ENCODE data around the gene TACSTD2.
"Not testable (repeated sequence)": the region's sequence is repeated elsewhere in the genome, so short reads cannot be mapped to it uniquely, and the experiment has no call there.

Gene TACSTD2, protein sequence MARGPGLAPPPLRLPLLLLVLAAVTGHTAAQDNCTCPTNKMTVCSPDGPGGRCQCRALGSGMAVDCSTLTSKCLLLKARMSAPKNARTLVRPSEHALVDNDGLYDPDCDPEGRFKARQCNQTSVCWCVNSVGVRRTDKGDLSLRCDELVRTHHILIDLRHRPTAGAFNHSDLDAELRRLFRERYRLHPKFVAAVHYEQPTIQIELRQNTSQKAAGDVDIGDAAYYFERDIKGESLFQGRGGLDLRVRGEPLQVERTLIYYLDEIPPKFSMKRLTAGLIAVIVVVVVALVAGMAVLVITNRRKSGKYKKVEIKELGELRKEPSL

DNA sequence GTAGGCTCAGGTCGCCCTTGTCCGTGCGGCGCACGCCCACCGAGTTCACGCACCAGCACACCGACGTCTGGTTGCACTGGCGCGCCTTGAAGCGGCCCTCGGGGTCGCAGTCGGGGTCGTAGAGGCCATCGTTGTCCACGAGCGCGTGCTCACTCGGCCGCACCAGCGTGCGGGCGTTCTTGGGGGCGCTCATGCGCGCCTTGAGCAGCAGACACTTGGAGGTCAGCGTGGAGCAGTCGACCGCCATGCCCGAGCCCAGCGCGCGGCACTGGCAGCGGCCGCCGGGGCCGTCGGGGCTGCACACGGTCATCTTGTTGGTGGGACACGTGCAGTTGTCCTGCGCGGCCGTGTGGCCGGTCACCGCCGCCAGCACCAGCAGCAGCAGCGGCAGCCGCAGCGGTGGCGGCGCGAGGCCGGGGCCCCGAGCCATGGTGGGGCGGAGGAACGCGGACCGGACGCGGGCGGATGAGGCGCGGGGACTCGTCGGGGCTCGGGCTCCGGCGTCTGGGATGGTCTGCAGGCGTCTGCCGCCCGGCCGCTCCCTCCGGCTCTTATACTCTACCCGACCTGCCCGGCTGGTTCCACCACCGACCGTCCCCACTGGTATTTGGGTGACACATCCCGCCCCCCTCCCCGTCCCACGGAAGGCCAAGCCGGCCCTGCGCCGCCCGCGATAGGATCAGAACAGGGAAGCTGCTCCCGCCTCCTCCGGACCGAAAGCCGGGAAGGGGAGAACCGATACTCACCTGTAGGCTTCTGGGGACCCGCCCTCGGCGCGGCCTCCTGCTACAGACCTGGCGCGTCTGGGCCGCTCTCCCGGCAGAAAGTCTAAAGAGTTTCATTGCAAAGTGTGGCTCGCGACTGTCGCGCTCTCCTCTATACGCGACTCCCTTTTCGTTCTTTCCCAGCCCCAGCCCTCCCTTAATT lies at the start of gene TACSTD2:
Gene TACSTD2, minus strand, starts transcription at position 526 of the 927 bp plus-strand sequence. Its CDS starts 96 bp downstream, at position 430.
- no peak for DNase-seq

DNA sequence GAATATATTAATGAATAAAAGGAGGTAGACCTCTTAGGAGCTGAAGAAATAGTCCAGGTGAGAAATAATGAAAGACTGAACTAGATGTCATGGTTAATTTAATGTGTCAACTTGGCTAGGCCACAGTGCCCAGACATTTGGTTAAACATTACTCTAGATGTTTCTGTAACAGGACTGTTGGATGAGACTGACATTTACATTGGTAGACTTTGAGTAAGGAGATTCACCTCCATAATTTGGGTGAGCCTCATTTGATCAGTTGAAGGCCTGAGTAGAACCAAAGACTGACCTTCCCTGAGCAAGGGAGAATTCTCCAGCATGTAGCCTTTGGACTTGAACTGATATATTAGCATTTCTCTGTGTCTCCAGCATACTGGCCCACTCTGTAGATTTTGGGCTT lies 49.2 kb upstream of the TACSTD2 start:
- DNase-seq = no peak

DNA sequence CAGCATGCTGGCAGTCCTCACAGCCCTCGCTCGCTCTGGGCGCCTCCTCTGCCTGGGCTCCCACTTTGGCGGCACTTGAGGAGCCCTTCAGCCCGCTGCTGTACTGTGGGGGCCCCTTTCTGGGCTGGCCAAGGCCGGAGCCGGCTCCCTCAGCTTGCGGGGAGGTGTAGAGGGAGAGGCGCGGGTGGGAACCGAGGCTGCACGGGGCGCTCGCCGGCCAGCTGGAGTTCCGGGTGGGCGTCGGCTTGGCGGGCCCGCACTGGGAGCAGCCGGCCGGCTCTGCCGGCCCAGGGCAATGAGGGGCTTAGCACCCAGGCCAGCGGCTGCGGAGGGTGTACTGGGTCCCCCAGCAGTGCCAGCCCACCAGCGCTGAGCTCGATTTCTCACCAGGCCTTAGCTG lies 46.2 kb upstream of the TACSTD2 start:
- DNase-seq = not testable (repeated sequence)

DNA sequence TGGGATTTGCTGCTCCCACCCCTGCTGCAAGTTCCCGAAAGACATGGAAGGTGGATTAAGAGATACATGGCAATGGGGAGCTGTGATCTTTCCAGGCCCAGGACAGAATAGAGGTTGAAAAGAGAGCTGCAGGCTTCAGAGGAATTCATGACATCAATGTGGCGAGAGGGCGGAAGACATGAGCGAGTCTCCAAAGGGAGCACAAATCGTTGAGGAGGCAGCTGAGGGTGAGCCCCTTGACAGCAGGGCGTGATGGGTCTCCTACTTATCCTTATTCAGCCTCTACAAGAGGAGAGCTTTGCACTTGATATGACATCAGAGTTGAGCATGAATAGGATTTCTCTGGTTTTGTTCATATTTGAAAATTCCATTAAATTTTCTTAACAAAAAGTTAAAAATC lies 45.5 kb upstream of the TACSTD2 start:
- DNase-seq = no peak

DNA sequence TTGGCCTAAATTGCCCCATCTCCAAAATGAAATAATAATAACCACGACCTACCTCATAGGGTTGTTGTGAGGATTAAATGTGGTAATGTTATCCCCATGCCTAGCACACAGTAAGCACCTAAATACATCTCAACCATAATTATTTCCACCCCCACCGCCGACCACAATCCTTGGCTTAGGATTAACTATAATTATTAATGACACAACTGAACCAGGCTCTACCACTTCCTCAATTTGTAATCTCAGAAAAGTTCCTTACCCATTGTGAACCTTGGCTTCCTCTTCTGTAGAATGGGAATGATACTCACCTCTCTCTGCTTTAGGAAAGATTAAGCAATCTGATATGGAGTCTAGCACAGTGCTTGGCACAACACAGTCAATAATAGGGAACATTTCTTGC lies 44.3 kb upstream of the TACSTD2 start:
- no peak for DNase-seq

DNA sequence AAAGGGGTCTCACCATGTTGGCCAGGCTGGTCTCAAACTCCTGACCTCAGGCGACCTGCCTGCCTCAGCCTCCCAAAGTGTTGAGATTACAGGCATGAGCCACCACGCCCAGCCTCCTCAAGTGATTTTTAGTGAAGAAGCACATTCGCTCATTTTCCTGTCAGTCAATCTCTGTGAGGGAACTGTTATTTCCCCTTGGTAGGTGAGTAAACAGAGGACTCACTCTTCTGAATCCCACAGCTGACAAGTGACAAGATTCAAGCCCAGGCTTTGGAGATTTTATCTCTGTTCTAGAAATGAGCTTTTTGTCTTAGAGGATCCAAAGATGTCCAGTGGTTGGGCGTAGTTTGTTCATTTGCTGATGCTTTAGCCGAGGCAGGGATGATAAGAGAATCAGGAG lies 43.9 kb upstream of the TACSTD2 start:
- DNase-seq = no peak

DNA sequence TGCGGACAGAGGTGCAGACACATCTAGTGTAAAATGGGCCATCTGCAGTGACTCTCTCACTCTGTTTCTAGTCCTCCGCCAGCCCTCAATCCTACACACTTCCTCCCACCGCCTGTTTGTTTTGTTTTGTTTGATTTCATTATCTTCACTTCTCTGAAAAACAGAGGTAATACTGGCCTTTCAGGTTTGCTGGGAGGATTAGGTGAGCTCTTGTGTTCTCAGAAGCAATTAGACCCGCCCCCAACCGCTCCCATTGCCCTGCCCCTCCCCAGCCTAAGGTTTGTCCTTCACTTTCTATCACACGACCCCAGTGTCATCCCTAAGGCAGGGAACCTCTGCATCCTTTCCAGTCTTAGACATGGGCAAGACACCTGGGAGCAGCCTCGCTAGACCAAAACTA lies 43.2 kb upstream of the TACSTD2 start:
- peak; percentile 28 for DNase-seq

DNA sequence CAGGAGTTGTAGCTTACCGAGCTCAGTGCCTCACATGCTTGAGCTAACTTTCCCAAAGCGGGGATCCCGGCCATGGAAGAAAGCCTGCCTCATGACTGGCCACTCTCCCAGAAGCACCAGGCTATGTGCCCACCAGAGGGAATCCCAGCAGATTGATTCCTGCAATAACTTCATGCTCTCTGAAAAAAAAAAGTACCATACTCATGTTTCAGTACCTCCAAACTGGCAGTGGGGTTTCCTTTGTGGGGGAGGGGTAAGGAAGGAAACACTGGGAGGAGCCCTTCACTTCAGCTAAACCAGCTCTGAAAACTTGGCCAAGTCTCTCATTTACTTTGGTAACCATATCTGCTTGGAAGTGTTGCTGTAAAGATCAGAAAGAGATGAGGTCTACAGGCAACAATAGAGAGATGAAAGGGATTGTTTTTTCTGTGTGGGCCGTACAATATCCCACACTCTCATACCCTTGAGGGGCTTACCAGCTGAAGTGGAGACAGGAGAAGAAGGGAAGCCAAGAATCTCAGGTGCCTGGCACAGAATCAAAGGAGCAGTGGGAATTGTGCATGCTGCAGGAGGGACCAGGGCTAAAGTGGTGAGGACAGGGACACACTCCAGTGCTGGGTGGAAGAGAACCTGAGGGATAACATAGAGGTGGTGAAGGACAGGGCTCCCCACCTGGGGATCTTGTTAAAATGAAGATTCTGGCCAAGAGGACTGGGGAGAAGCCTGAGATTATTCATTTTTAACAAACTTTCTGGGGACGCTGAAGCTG lies 42.4 kb upstream of the TACSTD2 start:
- no peak for DNase-seq

DNA sequence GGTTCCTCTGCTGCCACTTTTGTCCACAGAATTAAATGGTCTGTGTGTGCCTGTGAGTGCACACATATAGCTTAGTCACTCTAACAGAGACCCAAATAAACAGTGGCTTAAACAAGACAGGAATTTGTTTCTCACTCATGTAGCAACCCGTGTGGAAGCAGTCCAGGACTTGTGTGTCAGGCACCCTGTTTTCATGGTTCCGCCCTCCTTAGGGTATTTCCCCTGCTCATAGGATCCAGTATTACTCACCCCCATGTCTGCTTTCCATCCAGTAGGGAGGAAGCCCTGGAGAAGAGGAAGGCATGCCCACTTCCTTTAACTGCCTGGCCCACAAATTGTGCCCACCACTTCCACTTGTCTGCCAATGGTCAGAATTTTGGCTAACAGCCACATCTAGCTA lies 41.3 kb upstream of the TACSTD2 start:
- DNase-seq = no peak

DNA sequence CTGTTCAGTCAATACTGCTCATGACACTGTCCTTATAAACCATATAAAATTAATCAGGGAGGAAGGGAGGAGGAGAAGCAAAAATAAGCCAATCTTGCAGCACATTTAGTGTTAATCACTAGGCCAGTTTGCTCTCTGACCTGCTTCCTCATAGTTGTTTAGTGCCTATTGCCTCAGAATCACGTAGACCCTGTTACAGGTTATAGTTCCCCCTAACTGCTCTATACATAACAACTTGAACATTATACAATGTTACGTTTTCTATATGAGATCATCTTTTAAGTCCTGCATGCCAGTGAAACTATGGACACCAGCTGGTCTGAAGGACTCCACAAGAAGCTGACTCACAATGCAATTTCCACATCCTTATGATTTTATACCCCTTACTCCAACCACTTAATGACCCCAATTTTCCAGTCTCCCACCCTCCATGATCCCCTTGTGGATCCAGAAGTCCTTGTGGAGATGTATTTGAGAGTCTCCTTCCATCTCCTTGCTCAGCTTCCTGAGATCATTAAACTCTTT lies 34.9 kb upstream of the TACSTD2 start:
- no peak for DNase-seq

DNA sequence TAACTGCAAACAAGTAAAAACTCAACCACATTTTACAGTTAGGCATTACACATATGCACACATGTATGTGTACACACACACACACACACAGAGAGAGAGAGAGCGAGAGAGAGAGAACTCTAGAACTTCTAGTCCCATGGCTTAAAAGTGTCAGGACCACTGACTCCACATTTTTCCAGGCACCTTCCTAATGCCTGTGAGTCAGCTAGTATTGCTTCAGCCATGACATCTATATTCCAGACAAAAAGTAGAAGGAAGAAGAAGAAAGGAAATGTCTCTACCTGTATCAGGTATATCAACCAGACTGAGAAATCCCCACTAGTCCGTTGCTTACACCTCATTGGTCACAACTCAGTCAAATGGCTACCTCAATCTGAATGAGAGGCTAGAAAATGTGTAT lies 31.9 kb upstream of the TACSTD2 start:
- DNase-seq = no peak

DNA sequence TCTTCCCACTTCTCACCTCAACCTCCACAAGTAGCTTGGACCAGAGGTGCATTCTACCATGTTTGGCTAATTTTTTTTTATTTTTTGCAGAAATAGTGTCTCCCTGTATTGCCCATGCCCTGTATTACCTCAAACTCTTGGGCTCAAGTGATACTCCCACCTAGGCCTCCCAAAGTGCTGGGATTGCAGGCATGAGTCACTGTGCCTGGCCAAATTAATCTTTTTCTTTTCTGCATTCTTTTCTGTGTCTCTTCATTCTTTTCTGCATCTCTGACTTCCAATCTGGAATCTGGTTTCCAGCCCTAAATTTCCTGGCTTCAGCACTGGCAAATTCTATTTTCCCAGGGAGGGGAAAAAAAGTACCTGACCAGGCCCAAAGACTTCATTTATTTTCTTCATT lies 31.2 kb upstream of the TACSTD2 start:
- DNase-seq = no peak

DNA sequence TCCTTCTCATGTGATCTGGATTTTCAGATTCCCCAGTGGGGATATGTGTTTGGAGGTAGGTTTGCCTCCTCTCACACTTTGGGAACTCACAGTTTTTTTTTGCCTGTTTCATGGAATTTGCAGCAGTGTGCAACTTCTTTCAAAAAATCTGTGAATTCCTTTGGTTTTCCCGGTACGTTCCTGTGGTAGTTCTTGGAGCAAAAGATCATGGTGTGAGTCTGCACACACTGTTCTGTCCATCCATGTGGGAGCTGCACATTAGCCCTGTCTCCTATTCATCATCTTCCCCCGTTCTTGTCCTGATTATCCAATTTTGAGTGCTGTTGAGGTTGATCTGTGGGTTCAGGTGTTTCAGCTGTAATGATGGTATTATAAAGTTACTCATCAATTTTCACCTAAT lies 30.3 kb upstream of the TACSTD2 start:
- DNase-seq = no peak

DNA sequence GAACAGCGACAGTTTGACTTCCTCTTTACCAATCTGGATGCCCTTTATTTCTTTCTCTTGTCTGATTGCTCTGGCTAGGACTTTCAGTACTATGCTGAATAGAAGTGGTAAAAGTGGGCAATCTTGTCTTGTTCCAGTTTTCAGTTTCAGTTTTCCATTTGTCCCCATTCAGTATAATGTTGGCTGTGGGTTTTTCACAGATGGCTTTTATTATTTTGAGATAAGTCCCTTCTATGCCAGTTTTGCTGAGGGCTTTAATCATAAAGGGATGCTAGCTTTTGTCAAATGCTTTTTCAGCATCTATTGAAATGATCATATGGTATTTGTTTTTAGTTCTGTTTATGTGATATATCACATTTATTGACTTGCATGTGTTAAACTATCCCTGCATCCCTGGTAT lies 24.9 kb upstream of the TACSTD2 start:
- DNase-seq = not testable (repeated sequence)

DNA sequence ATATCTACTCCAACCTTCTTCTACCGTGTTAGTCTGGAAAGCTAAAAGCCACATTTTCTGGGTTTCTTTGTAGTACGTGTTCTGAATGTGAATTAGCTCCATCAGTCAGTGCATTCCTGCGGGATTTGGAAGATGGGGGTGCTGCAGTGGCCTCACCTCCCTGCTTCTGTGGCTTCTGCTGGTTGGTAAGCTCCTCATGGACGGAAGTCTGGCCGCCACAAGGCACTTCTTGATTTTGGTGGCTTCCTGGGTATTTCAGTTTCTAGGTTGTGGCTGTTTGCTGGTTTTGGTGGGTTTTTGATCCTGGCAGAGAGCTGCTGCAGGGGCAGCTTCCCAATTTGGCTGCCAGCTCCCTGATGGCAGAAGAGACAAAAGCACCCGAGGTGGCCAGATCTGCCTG lies 20.9 kb upstream of the TACSTD2 start:
- no peak for DNase-seq

DNA sequence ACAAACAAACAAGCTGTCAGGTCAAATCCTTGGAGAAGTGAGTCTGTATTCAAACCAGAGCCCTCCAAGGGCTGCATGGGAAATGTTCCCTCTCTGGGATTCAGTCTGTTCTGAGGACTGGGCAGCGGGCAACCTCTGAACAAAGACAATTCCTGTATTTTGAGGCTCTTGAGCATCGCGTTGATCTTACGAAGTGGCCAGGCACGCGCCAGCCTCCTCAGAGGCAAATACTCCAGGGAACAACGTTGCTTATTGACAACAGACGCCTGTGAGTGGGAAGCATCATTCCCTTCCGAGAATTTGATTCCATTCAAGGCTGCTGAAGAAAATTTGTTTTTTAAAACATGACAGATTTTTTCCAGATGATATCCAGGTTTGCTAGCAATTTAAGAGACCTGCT lies 20.0 kb upstream of the TACSTD2 start:
- no peak for DNase-seq

DNA sequence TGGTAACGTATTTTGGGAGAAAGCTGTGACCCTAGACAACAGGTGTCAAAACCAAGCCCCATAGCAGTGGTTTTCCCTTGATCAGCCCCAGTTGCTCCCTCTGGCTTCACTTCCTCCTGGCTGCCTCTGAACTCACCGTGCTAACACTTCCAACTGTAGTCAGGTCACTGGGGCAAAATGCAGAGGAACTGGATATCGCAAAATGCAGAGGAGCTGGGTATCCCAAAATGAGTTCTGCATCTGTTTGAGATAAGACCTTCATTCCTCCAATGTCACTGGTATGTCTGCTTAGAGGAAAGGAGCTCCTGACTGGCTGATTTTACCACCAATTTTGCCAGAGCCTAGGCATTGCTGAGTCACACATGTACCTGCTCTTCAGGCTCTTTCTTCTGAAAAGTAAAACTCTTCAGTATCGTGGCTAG lies 19.6 kb upstream of the TACSTD2 start:
- DNase-seq = no peak

DNA sequence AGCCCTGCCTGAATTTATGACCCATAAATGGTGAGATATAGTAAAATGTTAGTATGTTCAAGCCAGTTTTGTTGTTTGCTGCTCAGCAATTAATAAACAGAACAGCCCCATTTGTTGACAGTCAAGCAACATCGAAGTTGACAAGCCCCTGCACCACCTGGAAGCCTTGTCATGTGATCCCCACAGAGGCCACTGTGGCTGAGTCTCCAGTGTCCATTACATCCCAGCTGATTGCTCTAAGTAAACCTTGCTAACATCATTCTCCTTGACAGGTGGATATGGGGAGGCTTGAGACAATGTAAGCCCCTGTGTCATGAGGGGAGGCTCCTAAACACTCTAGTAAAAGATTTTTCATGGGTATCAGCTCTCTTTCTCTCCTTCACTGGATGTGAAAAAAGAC lies 17.5 kb upstream of the TACSTD2 start:
- DNase-seq = no peak

DNA sequence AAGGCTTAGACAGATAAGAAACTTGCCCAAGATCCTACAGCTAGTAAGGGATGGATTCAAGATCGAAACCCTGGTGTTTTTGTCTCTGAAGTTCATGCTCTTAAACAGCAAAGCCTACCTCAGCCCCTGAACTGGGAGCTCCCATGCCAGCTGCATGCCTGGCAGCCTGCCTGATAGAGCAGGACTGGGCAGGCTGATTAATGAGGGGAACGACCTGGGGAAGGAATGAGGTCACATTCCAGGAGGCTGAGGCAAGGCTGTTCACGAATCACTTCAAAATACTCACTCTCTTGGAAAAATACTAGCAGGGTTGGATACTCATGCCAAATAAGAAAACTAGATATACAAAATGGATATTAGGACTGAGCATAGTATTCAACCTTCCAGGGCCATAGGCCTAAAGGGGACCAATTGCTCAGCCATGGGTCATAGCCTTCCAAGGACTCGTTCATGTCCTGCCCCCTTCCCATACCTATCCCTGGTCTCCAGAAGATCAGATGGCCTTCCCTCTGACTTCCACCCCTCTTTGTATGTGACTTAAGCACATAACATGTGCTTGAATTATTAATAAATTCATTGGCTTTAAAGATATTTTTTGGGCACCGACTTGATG lies 15.6 kb upstream of the TACSTD2 start:
- DNase-seq = no peak

DNA sequence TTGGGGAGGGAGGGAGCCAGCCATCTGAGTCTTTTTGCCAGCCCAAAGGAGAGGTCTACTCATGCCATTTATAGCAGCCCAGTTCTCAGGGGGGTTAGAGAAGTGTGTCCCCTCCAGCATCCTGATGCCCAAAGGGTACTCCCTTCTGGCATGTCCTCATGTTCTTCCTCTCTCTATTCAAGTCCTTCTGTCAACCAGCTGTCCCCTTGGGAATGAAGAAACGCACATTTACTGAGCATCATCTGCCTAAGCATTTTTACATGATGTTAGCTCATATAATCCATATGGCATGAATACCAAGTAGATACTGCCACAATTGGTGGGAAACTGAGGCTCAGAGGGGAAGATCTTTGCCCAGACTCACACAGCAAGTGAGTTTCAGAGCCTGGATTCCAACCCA lies 14.8 kb upstream of the TACSTD2 start:
- DNase-seq = no peak

DNA sequence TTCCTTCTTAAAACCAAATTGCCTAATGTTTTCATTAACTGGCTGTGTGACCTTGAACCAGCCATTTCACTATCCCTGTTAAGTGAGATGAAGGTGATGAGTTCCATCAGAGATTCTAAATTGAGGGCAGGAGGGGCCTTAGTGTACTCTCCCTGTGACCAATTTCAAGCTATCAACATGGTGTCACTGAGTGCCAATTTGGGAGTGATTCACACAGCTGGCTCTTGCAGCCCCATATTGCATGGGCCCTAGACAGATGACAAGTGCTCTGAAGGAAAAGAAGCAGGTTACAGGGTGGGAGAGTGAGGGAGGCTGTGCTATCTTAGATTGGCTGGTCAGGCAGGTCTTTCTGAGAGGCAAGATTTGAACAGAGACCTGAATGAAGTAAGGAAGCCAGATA lies 13.0 kb upstream of the TACSTD2 start:
- DNase-seq = no peak

DNA sequence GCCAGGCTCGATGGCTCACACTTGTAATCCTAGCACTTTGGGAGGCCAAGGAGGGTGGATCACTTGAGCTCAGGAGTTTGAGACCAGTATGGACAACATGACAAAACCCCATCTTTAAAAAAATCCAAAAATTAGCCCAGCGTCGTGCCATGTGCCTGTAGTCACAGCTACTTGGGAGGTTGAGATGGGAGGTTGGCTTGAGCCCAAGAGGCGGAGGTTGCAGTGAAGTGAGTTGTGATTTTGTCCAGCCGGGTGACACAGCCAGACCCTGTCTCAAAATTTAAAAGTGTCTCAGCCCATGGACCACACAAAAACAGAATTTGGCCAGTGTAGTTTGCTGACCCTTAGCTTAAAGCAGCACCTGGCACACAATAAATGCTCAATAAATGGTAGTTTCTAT lies 11.3 kb upstream of the TACSTD2 start:
- DNase-seq = no peak

DNA sequence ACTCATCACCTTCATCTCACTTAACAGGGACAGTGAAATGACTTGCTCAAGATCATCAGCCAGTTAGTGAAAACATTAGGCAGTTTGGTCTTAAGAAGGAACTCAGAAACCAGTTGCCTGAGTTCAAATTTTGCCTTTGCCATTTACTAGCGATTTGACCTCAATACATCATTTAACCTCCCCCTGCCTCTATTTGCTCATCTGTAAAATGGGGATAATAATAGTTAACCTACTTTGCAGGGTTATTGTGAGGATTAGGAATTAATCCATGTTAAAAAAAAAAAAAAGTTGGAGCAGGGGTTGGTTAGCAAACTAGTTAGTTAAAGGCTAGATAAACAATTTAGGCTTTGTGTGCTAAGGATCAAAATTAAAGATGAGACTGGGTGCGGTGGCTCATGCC lies 10.6 kb upstream of the TACSTD2 start:
- DNase-seq = no peak

All from NCI-H345 (cell line).